K562 (cell line): ENCODE measurements around the gene SCPEP1. TPM values are rescaled to one million over a fixed set of nuclear protein-coding genes. Genes with fewer than 3 reads are reported as not detected.

Source experiments
- ATAC-seq: fragments of 200-7000 bp; cut with Tn5 transposase; 3 replicates; pipeline ENCODE4 v1.9.1; 2020; ENCODE audit warnings: moderate library complexity
- BruUV-seq: library from RNA; stranded (reverse); fragments of 400-500 nt; replicated peaks from 2 replicates; lab custom pipeline; 2021; lab: Mats Ljungman, UMichigan
- CTCF ChIA-PET: fragments of 300-600 bp; formaldehyde crosslinking; extraction: SDS; loops from one replicate; lab custom pipeline; 2021; ENCODE audit warnings: low intra/inter-chr PET ratio; lab: Yijun Ruan, JAX
- POLR2A ChIA-PET: fragments of 300-600, 350-650 bp; sonication (Branson Sonifier 250); formaldehyde crosslinking; extraction: SDS; loops from one replicate; lab custom pipeline; 2021; ENCODE audit warnings: antibody characterized with exemption, inconsistent platforms; lab: Yijun Ruan, JAX
- DNase-seq, 4 experiments: peaks; one replicate each; pipeline versions ENCODE4 v3.0.0 to v3.0.0-alpha.2; 2011 to 2018; ENCODE audit warnings: low spot score in 3 of 4, mixed read lengths in 3 of 4; ENCODE audit errors: extremely low read depth in 1 of 4
- FAIRE-seq: peaks from 2 replicates; lab custom pipeline; 2011; peaks lifted over from hg19 to GRCh38; lab: Jason Lieb, UNC
- H2AFZ ChIP-seq: 2 replicates; pipeline ENCODE4 v1.6.0; 2011; ENCODE audit warnings: low read depth, low read length, control low read depth, inconsistent platforms
- H3K27ac ChIP-seq: fragments of 200-600 bp; 3 replicates; pipeline ENCODE4 v1.8.0; 2011; ENCODE audit warnings: low read depth, mild to moderate bottlenecking, control low read depth, inconsistent platforms, low read length, moderate library complexity, mixed read lengths; ENCODE audit errors: extremely low read depth
- H3K27me3 ChIP-seq, 2 experiments: fragments of 300-600 bp in 1 of 2; 2 replicates in 1 of 2; 3 replicates in 1 of 2; pipeline versions ENCODE4 v1.6.0 to v1.8.0; 2011; ENCODE audit warnings: inconsistent platforms in 2 of 2, low read length in 2 of 2, mild to moderate bottlenecking in 1 of 2, mixed read lengths in 1 of 2, moderate library complexity in 1 of 2; ENCODE audit not compliant: control insufficient read depth in 2 of 2, insufficient read depth in 2 of 2
- H3K36me3 ChIP-seq: fragments of 300-600 bp; 3 replicates; pipeline ENCODE4 v1.8.0; 2011; ENCODE audit warnings: mild to moderate bottlenecking, low read length, inconsistent platforms; ENCODE audit not compliant: control insufficient read depth, insufficient read depth
- H3K4me1 ChIP-seq, 2 experiments: fragments of 200-600 bp in 1 of 2; replicated peaks in 1 of 2; 2 replicates in 1 of 2; 3 replicates in 1 of 2; pipeline versions ENCODE4 v1.5.1 to v1.8.0; 2011; ENCODE audit warnings: inconsistent platforms in 2 of 2, low read length in 2 of 2, mild to moderate bottlenecking in 1 of 2, mixed read lengths in 1 of 2, moderate library complexity in 1 of 2; ENCODE audit not compliant: control insufficient read depth in 2 of 2, insufficient read depth in 2 of 2
- H3K4me2 ChIP-seq: 2 replicates; pipeline ENCODE4 v1.6.1; 2011; ENCODE audit warnings: low read length, control low read depth, inconsistent platforms, mixed read lengths; ENCODE audit not compliant: insufficient read depth
- H3K4me3 ChIP-seq: fragments of 200-600 bp; sonication (generic), shearing (Covaris generic); 2 replicates; pipeline ENCODE4 v1.5.1; 2016; ENCODE audit warnings: control low read depth, inconsistent platforms
- H3K79me2 ChIP-seq: fragments of 200-600 bp; 3 replicates; pipeline ENCODE4 v1.8.0; 2011; ENCODE audit warnings: low read length, inconsistent platforms; ENCODE audit not compliant: control insufficient read depth, insufficient read depth
- H3K9ac ChIP-seq, 2 experiments: 2 replicates each; pipeline versions ENCODE4 v1.6.0 to v1.6.1; 2011; ENCODE audit warnings: low read depth in 2 of 2, low read length in 2 of 2, control low read depth in 1 of 2, inconsistent platforms in 1 of 2, mild to moderate bottlenecking in 1 of 2, mixed read lengths in 1 of 2; ENCODE audit not compliant: insufficient read depth in 1 of 2
- H3K9me1 ChIP-seq: one replicate; pipeline ENCODE4 v1.6.0; 2011; ENCODE audit warnings: inconsistent platforms, mild to moderate bottlenecking, low read length, moderate library complexity; ENCODE audit not compliant: control insufficient read depth, insufficient read depth
- H3K9me3 ChIP-seq: replicated peaks from 2 replicates; pipeline ENCODE4 v1.5.1; 2011; ENCODE audit warnings: low read depth, low read length, inconsistent platforms; ENCODE audit not compliant: control insufficient read depth, insufficient read depth
- H4K20me1 ChIP-seq: replicated peaks from 2 replicates; pipeline ENCODE4 v1.6.1; 2011; ENCODE audit warnings: low read length, inconsistent platforms, mixed read lengths; ENCODE audit not compliant: control insufficient read depth, insufficient read depth
- ATF3 ChIP-seq, 2 experiments: fragments of 450-650 bp in 1 of 2; sonication (generic) in 1 of 2; formaldehyde crosslinking in 1 of 2; IDR thresholded peaks in 1 of 2; conservative IDR thresholded peaks in 1 of 2; 2 replicates each; pipeline versions ENCODE4 v1.6.1 to v1.8.1; 2016 to 2023; ENCODE audit warnings: mild to moderate bottlenecking in 2 of 2, moderate library complexity in 2 of 2, inconsistent platforms in 1 of 2, missing genetic modification reagents in 1 of 2
- FOSL1 ChIP-seq: fragments of 200-800 bp; sonication (Bioruptor generic); conservative IDR thresholded peaks from 2 replicates; pipeline ENCODE4 v1.6.1; 2016; ENCODE audit warnings: missing genetic modification characterization, missing compliant biosample characterization
- RREB1 ChIP-seq: fragments of 250-450 bp; sonication (Bioruptor Pico); IDR thresholded peaks from 2 replicates; pipeline ENCODE4 v1.4.0; 2020
- SMAD1 ChIP-seq: fragments of 150-350 bp; IDR thresholded peaks from 2 replicates; pipeline ENCODE4 v1.6.1; 2014; ENCODE audit warnings: low read length, low read depth; ENCODE audit not compliant: partially characterized antibody
- TFAM ChIP-seq: fragments of 250-450 bp; sonication (Bioruptor Pico); conservative IDR thresholded peaks from 2 replicates; pipeline ENCODE4 v1.5.0; 2021; ENCODE audit warnings: mild to moderate bottlenecking, moderate library complexity
- WHSC1 ChIP-seq: IDR thresholded peaks from one replicate; pipeline ENCODE4 v1.6.1; 2012; ENCODE audit warnings: low read length, control low read depth, inconsistent platforms
- ZFX ChIP-seq: sonication (generic); formaldehyde crosslinking; IDR thresholded peaks from 2 replicates; pipeline ENCODE4 v1.8.0; 2022; ENCODE audit warnings: mild to moderate bottlenecking, missing genetic modification reagents, moderate library complexity
- ZNF76 ChIP-seq: fragments of 250-450 bp; sonication (Bioruptor Pico); IDR thresholded peaks from 2 replicates; pipeline ENCODE4 v1.4.0; 2020; ENCODE audit warnings: mild to moderate bottlenecking, moderate library complexity, borderline replicate concordance
- WGBS: fragments of 100-300 bp; shearing (Covaris generic); methylation state at CpG from one replicate; pipeline ENCODE4 v1.1.6; 2016; ENCODE audit warnings: low coverage, mixed read lengths; ENCODE audit not compliant: insufficient coverage; ENCODE audit errors: missing lambda C conversion rate; 5-methylcytosine and 5-hydroxymethylcytosine counted together
- in situ Hi-C: fragments of 300-500 bp; cut with MboI; formaldehyde crosslinking; loops from 4 replicates; pipeline ENCODE4 v1.15.0; 2018; ENCODE audit warnings: inconsistent platforms, mixed read lengths
- intact Hi-C: fragments of 100-400 bp; cut with micrococcal nuclease; formaldehyde crosslinking; loops from 2 replicates; pipeline ENCODE4 v1.14.2; 2022
- polyA plus RNA-seq, 8 experiments: library from polyadenylated mRNA; depleted of rRNA in 4 of 8; stranded (reverse) in 5 of 8; unstranded in 3 of 8; fragments of >200 nt; fragmentation: Nextera tagmentation in 2 of 8; fragmentation: Illumina TruSeq in 1 of 8; extraction: Ambion mirVana in 2 of 8; extraction: Trizol in 1 of 8; gene quantifications; 2 replicates each; pipeline versions ENCODE4 v1.2.1 to v1.2.3, GENCODE V29; 2011 to 2014; ENCODE audit warnings: inconsistent platforms in 1 of 8, missing spikeins in 1 of 8
- total RNA-seq, 7 experiments: library from RNA; depleted of rRNA in 6 of 7; stranded (reverse); fragments of >200 nt in 6 of 7; fragmentation: Illumina TruSeq in 2 of 7; extraction: Trizol in 2 of 7; gene quantifications; 2 replicates each; pipeline versions ENCODE4 v1.2.1 to v1.2.3, GENCODE V29; 2011 to 2021; ENCODE audit warnings: low replicate concordance in 1 of 7

SCPEP1 gene
- total and polyA plus RNA-seq, 9 of the 15 experiments (the other 6 are each of a cell fraction or from before 2014, with no cell fraction given) = 5.1 to 14.8 (median 7.2) TPM

GRCh38 chr17:57016764-57017116, 38.8 kb downstream of the SCPEP1 start:
- POLR2A ChIA-PET = no interaction called here
- no peaks in the 10 kb centered on the region for H4K20me1 ChIP-seq
- ATAC-seq (no peak), DNase-seq (no peak), FAIRE-seq (no peak)
- CTCF ChIA-PET = no interaction called here
- H2AFZ ChIP-seq = peak overlapping the region; percentile 47
- TF ChIP-seq ZFX (CRISPR knock-in tag) (no peak), SMAD1 (no peak), FOSL1 (tag) (peak; percentile 26; the same call in 1 of the 2 replicates), WHSC1 (no peak), RREB1 (CRISPR knock-in tag) (no peak), ATF3 (IDR thresholded peaks at IDR 0.05) (0 out of 2 replicates have a peak, but pooled peaks have one; percentile 25), ATF3 (CRISPR knock-in tag; conservative IDR thresholded peaks at IDR 0.05) (no peak), TFAM (CRISPR knock-in tag) (no peak), ZNF76 (CRISPR knock-in tag) (no peak)
- no TSS peak for BruUV-seq
- H3K4me3 ChIP-seq = no peak overlapping the region
- in situ Hi-C loops = loop anchor here (5.0 kb wide), 1 partner anchor 91 kb away; no protein-coding TSS in a partner anchor
- no peak overlapping the region for H3K4me2 ChIP-seq
- H3K27me3 ChIP-seq = peaks cover 0 to under 1% of the 10 kb centered on the region in 2 experiments; a peak in 1 of 5 replicates
- no peak overlapping the region for H3K9ac ChIP-seq
- H3K27ac ChIP-seq = no peak overlapping the region
- no peaks in the 10 kb centered on the region for H3K9me3 ChIP-seq
- peaks cover 6 to 19% of the 10 kb centered on the region in 2 experiments; a peak in 3 of 5 replicates for H3K4me1 ChIP-seq
- H3K79me2 ChIP-seq = no peaks in the 10 kb centered on the region
- 28% methylated on average over 3 of the region's 3 CpGs for WGBS
- no peaks in the 10 kb centered on the region for H3K9me1 ChIP-seq
- H3K36me3 ChIP-seq = no peaks in the 10 kb centered on the region
- intact Hi-C loops = no loop called here
